K562 (cell line): ENCODE data around the gene ARL4D.

ENCODE experiments used
- EP300 ChIP-seq: IDR thresholded peaks from 2 replicates; pipeline ENCODE4 v1.6.1; 2012; ENCODE audit warnings: low read length, improper control_type of control experiment
- ZNF239 ChIP-seq: fragments of 250-450 bp; sonication (Bioruptor Pico); IDR thresholded peaks from 2 replicates; pipeline ENCODE4 v1.4.0; 2020; ENCODE audit warnings: mild to moderate bottlenecking
- TF ChIP-seq, protein P1 (sequence below): fragments of 450-650 bp; formaldehyde crosslinking; IDR thresholded peaks from 2 replicates; pipeline ENCODE4 v1.4.0; 2022; ENCODE audit warnings: missing genetic modification characterization

DNA sequence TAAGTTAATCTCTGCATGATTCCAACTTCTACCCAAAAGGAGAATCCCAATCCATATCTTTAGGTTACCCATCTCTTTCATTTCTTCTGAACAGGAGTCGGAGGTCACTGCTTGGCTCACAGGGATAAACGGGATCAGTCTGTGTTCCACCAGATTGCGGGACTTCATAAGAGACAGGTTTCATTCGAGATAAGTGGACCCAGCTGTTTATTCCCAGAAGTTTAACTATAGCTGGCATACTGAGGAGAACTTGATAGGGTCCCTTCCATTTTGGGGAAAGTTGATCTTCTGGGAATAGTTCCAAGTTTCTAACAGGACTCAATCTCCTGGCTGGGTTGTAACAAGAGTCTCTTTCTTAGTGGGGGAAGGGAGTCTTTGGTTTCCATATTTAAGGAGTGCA lies 45.4 kb upstream of the ARL4D start:
- TF ChIP-seq ZNF239 (CRISPR knock-in tag): no peak
- 0 out of 2 replicates have a peak, but pooled peaks have one; percentile 23 for TF ChIP-seq EP300
- TF ChIP-seq, protein P1, sequence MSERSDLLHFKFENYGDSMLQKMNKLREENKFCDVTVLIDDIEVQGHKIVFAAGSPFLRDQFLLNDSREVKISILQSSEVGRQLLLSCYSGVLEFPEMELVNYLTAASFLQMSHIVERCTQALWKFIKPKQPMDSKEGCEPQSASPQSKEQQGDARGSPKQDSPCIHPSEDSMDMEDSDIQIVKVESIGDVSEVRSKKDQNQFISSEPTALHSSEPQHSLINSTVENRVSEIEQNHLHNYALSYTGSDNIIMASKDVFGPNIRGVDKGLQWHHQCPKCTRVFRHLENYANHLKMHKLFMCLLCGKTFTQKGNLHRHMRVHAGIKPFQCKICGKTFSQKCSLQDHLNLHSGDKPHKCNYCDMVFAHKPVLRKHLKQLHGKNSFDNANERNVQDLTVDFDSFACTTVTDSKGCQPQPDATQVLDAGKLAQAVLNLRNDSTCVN (CRISPR knock-in tag): no peak
